Right renal cortex interstitium (tissue), 3 donors: Measurements from ENCODE around the gene RIMS1. TPM values are rescaled to one million over a fixed set of nuclear protein-coding genes. Genes with fewer than 3 reads are reported as not detected.

Source experiments
- DNase-seq, 3 donors: peaks; one replicate each; pipeline ENCODE4 v3.0.0-alpha.2; 2013; ENCODE audit warnings: low read depth in 3 of 3, low spot score in 2 of 3
- polyA plus RNA-seq, 3 donors: library from polyadenylated mRNA; unstranded; fragments of 120-200 nt; gene quantifications; one replicate each; pipeline ENCODE4 v1.2.1, GENCODE V29; 2013; ENCODE audit not compliant: insufficient read length in 3 of 3

The RIMS1 gene
- polyA plus RNA-seq, 3 donors = 2.0 to 4.0 (median 3.0) TPM

DNA sequence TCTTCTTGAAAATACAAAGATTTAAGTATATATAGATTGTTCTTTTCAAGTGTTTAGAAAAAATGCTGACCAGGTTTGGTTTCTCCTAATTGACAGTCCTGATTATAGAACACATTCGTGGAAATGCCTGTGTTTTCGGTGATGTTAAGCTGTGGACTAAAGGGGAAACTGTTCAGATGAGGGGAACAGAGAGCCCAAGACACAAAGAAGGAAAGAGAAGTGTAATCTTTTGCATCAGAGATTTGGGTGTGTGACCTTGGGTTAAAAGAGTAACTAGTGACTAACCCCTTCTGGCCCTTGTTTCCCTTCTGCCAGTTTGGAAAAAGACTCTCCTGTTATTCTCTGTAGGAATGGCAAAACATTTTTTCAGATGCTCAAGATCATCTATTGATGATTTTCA, 331.3 kb downstream of the RIMS1 start:
- DNase-seq = no peak

DNA sequence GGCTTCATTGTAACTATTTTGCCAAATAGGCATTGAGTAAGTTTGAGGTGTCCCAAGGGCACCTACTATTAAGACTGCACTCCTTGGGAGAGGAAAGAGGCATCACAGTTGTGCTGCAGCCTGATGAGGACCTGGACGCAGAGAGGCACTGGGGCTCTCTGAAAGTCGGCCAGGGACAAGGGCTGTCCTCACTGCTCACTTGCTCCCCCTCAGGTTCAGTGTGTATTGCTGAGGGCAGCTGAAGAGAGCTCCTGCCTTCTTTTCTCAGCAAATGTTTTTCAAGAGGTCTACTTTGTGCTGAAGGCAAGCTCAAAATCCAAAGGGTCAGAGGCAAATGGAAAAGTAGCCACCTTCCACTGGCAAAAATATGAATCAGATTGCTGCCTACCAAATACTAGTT, 331.8 kb downstream of the RIMS1 start:
- DNase-seq = no peak

DNA sequence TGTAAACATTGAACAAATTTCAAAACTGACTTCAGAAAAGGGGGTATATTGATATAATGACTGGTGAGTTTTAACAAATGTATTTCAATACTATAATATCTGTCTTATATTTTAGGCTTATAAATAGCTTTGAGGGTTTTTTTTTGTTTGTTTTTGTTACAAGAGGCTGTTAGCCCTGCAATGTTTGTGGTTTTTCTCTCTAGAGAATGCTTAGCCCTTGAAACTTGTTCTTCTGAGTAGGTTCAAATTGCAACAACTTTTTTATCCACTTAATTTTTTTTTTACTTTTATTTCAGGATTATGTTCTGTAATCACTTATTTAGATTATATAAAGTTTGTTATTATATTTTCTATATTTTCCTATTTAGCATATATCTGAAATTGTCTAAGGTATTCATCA, 333.2 kb downstream of the RIMS1 start:
- no peak for DNase-seq

DNA sequence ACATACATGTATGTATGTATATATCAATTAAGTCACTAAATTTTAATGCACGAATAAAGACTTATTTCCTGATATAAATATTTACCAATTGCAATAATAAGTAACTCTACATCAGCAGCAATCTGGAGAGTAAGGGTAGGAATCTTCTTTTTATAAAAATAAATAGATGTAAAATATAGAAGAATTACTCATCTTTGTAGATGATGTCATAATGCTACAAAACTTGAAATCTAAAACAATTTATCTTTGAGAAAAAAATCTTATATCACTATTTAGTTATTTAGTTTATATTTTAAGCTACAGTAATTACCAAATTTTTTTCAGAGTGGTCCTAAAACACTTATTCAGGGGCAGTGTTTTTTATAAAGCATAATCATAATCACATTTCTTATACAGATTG, 351.7 kb downstream of the RIMS1 start:
- no peak for DNase-seq

- DNase-seq = no peak
Measured at GRCh38 chr6:72238900-72239299, 352.6 kb downstream of the RIMS1 start.

DNA sequence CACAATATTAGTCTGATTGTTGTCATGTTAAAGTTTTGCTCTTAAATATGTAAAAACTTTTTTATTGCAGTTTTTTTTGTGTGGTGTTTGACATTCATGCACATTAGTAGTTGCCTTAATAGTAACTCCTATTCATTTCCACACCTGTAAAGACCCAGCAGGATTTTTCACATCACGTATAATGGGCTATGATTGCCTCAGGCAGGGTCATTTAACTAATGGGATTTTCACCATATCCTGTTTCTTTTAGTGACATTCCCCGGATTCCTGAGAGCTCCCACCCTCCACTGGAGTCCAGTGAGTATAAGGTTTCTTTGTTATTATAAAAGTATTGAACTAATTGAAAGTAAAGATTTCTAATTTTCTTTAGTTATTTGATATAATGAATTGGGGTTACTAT, 359.2 kb downstream of the RIMS1 start:
- DNase-seq = peak in 2 of 3 donors; percentile 5 to 26

- no peak for DNase-seq
Measured at GRCh38 chr6:72246926-72247325, 360.6 kb downstream of the RIMS1 start.

DNA sequence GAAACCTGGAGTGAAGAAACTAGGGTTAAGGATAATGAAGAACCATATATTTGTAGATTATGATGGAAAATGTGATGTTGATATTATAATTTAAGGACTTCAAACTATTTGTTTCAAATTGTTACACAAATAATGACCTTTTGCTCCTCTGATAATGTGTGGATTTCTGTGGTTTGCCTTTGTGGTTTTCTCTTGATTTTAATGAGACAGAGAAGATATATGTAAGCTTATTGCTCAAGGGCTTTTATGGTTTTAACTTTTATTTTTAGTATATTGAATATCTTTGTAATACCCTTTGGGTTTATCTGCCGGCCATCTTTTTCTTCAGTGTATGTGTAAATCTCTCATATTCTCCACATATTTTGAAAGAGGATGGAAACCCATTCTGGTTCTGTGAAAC, 362.3 kb downstream of the RIMS1 start:
- DNase-seq = no peak

- DNase-seq = no peak
Measured at GRCh38 chr6:72250664-72251063, 364.3 kb downstream of the RIMS1 start.

DNA sequence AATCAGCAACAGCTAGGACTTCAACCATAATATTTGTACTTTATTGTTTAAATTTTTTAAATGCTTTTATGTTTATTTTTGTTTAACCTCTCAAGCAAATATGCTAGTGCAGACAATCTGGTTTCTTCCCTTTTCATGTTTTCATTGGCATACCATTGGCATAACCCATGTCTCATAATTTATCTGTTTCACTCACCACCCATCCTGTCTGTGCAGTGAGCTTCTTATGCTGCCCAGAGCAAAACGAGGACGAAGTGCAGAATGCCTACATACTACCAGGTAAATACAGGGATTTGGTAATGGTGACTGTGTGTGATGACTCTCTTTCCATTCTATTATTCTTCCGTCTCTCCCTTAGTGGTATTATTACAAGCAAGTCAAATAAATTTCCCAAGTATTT, 374.1 kb downstream of the RIMS1 start:
- DNase-seq = no peak

GRCh38 chr6:72261554-72261953, 375.2 kb downstream of the RIMS1 start:
- no peak for DNase-seq

GRCh38 chr6:72262254-72262653, 375.9 kb downstream of the RIMS1 start:
- DNase-seq = no peak

GRCh38 chr6:72267470-72267869, 381.1 kb downstream of the RIMS1 start:
- DNase-seq = no peak

GRCh38 chr6:72271531-72271930, 385.2 kb downstream of the RIMS1 start:
- DNase-seq = no peak

DNA sequence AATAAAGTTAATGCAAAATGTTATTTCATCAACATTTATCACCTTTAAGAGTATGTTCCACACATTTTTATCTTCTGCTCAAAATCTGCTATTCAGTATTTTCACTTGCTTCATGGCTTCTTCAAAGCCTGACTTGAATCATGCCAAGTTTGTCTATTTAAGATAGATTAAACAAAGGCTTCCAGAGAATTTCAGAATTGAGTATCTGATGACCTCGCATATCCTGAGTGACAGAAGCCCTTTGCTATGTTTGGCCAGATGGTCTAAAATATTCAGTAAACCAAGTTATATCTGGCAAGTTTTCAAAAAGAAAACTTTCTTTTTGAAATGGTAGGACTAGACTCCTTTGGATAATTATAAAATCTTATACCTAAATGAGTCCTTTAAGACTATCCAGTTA, 386.6 kb downstream of the RIMS1 start:
- no peak for DNase-seq

DNA sequence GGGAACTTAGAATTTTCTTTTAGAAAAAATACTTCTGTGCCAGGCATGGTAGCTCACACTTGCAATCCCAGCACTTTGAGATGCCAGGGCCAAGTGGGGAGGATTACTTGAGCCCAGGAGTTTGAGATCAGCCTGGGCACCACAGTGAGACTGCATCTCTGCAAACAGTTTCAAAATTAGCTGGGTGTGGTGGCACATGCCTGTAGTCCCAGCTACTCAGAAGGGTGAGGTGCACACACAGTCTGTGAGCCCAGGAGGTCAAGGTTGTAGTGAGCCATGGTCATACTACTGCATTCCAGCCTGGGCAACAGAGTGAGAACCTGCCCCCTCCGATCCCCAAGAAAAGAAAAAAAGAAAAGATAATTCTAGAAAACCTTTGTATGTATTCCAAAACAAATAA, 389.5 kb downstream of the RIMS1 start:
- no peak for DNase-seq

- DNase-seq = no peak
Measured at GRCh38 chr6:72282201-72282600, 395.9 kb downstream of the RIMS1 start.

- DNase-seq = no peak
Measured at GRCh38 chr6:72283571-72283970, 397.2 kb downstream of the RIMS1 start.

DNA sequence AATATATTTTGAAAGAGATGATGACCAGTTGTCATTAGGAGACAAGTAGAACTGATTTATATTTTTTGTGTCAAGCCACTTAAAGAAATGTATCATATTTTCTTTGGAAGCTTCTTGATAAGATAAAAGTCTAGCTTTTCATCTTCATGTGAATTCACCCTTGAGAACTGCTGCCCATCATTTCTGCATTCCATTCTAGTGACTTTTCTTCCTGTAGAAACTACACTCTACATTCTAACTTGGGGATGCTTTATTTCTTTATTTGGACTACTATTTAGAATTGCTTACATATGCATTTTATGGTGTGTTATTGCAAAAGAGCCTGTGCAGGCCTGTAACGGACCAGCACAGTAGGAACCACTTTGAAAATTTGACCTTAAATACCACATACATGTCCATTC, 400.6 kb downstream of the RIMS1 start:
- DNase-seq = no peak

DNA sequence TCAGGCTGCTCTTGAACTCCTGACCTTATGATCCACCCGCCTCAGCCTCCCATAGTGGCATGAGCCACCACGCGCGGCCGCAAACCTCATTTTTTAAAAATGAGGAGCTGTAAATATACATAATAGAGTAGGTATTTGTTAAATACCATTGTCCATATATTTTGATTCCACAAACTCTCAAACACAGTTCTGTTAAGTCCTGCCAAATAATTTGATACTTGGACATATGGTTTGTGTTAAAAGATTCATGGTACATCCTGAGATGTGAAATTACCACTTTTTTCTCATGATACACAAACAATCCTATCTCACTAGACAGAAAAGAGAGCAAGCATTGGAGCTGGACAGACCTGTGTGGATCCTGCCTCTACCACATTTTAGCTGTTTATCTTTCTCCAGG, 401.5 kb downstream of the RIMS1 start:
- no peak for DNase-seq

DNA sequence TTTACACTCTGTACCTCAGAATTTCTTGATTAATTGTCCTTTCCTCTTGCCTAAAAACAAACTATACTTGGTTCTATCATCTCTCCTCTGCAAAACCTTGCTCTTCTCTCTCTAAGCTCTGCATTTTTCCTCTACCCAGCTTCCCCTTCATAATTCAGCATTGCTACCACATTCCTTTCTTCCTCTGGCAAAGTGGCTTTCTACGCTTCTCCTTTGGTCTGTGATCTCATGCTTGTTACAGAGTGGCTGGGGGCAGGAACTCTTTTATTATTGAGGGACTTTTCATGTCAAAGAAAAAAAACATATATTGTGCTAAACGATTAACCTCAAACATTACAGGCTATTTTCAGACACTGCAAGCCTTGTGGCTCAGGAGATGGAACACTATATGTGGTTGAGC, 402.2 kb downstream of the RIMS1 start:
- no peak for DNase-seq

DNA sequence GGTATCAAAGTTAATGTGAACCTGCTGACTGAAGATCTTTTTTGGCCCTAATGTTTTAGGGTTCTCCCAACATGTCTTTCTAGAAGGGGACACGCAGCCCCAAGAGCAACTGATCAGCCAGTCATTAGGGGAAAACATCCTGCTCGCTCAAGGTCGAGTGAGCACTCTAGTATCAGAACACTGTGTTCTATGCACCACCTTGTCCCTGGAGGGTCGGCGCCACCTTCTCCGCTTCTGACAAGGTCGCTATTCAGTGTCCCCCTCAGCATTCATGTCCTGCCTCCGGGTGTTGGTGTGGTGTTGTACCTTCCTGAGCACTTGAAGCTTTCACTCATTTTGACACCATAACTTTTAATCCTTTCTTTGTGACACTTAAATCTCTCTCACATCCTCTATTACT, 404.3 kb downstream of the RIMS1 start:
- DNase-seq = no peak

GRCh38 chr6:72296375-72296774, 410.0 kb downstream of the RIMS1 start:
- no peak for DNase-seq

GRCh38 chr6:72305971-72306370, 419.6 kb downstream of the RIMS1 start:
- no peak for DNase-seq
